Endothelial cell of umbilical vein (primary cell): ENCODE results near the gene SCP2. TPM values are rescaled to one million over a fixed set of nuclear protein-coding genes. Genes with fewer than 3 reads are reported as not detected.

Experiments
- BruUV-seq: library from RNA; stranded (reverse); fragments of 400-500 nt; replicated peaks from 2 replicates; lab custom pipeline; 2021; lab: Mats Ljungman, UMichigan
- CTCF ChIA-PET: fragments of 300-600, 350-600 bp; sonication (Branson Sonifier 250); formaldehyde crosslinking; loops from one replicate; lab custom pipeline; 2021; ENCODE audit warnings: antibody characterized with exemption, inconsistent platforms; lab: Charles Lee
- POLR2A ChIA-PET: fragments of 300-600, 350-600 bp; sonication (Branson Sonifier 250); formaldehyde crosslinking; loops from one replicate; lab custom pipeline; 2021; ENCODE audit warnings: antibody characterized with exemption, inconsistent platforms; lab: Charles Lee
- DNase-seq: peaks from one replicate; pipeline ENCODE4 v3.0.0-alpha.2; 2011; ENCODE audit warnings: low read depth, low spot score
- FAIRE-seq: peaks from 2 replicates; lab custom pipeline; 2011; peaks lifted over from hg19 to GRCh38; lab: Jason Lieb, UNC
- H2AFZ ChIP-seq: 2 replicates; pipeline ENCODE4 v1.6.0; 2012; ENCODE audit warnings: low read depth, low read length, control low read depth, inconsistent platforms
- H3K27ac ChIP-seq: 2 replicates; pipeline ENCODE4 v1.5.1; 2011; ENCODE audit warnings: low read depth, mild to moderate bottlenecking, control low read depth, low read length, moderate library complexity; ENCODE audit not compliant: insufficient read depth
- H3K27me3 ChIP-seq, 2 experiments: 2 replicates each; pipeline versions ENCODE4 v1.6.0 to v1.6.1; 2011; ENCODE audit warnings: low read length in 2 of 2, mixed read lengths in 1 of 2; ENCODE audit not compliant: control insufficient read depth in 2 of 2, insufficient read depth in 2 of 2
- H3K36me3 ChIP-seq, 2 experiments: 2 replicates in 1 of 2; 3 replicates in 1 of 2; pipeline ENCODE4 v1.5.1; 2011; ENCODE audit warnings: low read length in 2 of 2, mild to moderate bottlenecking in 1 of 2, moderate library complexity in 1 of 2; ENCODE audit not compliant: control insufficient read depth in 2 of 2, insufficient read depth in 2 of 2; ENCODE audit errors: extremely low read depth in 1 of 2
- H3K4me1 ChIP-seq: 3 replicates; pipeline ENCODE4 v1.5.1; 2011; ENCODE audit warnings: mild to moderate bottlenecking, low read length; ENCODE audit not compliant: control insufficient read depth, insufficient read depth; ENCODE audit errors: extremely low read depth
- H3K4me2 ChIP-seq: 2 replicates; pipeline ENCODE4 v1.6.1; 2011; ENCODE audit warnings: low read length, control low read depth, mixed read lengths; ENCODE audit not compliant: insufficient read depth
- H3K4me3 ChIP-seq, 3 experiments: fragments of 200-600 bp in 1 of 3; sonication (generic), shearing (Covaris generic) in 1 of 3; replicated peaks in 1 of 3; 2 replicates each; pipeline ENCODE4 v1.5.1; 2011 to 2016; ENCODE audit warnings: control low read depth in 3 of 3, low read length in 3 of 3, mild to moderate bottlenecking in 2 of 3, inconsistent platforms in 1 of 3, low read depth in 1 of 3, moderate library complexity in 1 of 3; ENCODE audit not compliant: insufficient read depth in 1 of 3
- H3K79me2 ChIP-seq: 2 replicates; pipeline ENCODE4 v1.6.0; 2012; ENCODE audit warnings: low read length, inconsistent platforms; ENCODE audit not compliant: control insufficient read depth, insufficient read depth
- H3K9ac ChIP-seq: replicated peaks from 2 replicates; pipeline ENCODE3; 2011; ENCODE audit warnings: low read length, control low read depth; ENCODE audit not compliant: insufficient read depth; ENCODE audit errors: extremely low read depth
- H3K9me1 ChIP-seq: replicated peaks from 3 replicates; pipeline ENCODE4 v1.6.0; 2011; ENCODE audit warnings: mild to moderate bottlenecking, low read length; ENCODE audit not compliant: control insufficient read depth, insufficient read depth; ENCODE audit errors: extremely low read depth
- H3K9me3 ChIP-seq: replicated peaks from 2 replicates; pipeline ENCODE4 v1.5.1; 2012; ENCODE audit warnings: low read length, inconsistent platforms; ENCODE audit not compliant: control insufficient read depth, insufficient read depth
- H4K20me1 ChIP-seq: replicated peaks from 2 replicates; pipeline ENCODE3; 2011; ENCODE audit warnings: mild to moderate bottlenecking, low read length; ENCODE audit not compliant: control insufficient read depth, insufficient read depth; ENCODE audit errors: extremely low read depth
- CTCF ChIP-seq, 2 donors: IDR thresholded peaks; 1 replicate in 1 of 2; 2 replicates in 1 of 2; pipeline ENCODE4 v1.5.1; 2011; ENCODE audit warnings: low read length in 2 of 2, mild to moderate bottlenecking in 2 of 2, moderate library complexity in 2 of 2, control low read depth in 1 of 2, inconsistent platforms in 1 of 2, low read depth in 1 of 2; ENCODE audit not compliant: insufficient read depth in 1 of 2; ENCODE audit errors: extremely low read depth in 1 of 2
- EZH2 ChIP-seq: IDR thresholded peaks from 2 replicates; pipeline ENCODE4 v1.6.1; 2012; ENCODE audit warnings: borderline replicate concordance, low read depth, mild to moderate bottlenecking, moderate library complexity, low read length, inconsistent platforms; ENCODE audit not compliant: severe bottlenecking
- FOS ChIP-seq: IDR thresholded peaks from 2 replicates; pipeline ENCODE4 v1.6.1; 2011; ENCODE audit warnings: mild to moderate bottlenecking, low read length, moderate library complexity, borderline replicate concordance; ENCODE audit not compliant: insufficient read depth
- GATA2 ChIP-seq: IDR thresholded peaks from 2 replicates; pipeline ENCODE4 v1.7.0; 2011; ENCODE audit warnings: low read depth, mild to moderate bottlenecking, moderate library complexity, mixed read lengths, low read length; ENCODE audit not compliant: insufficient read length, insufficient read depth
- JUN ChIP-seq: IDR thresholded peaks from 2 replicates; pipeline ENCODE4 v1.6.1; 2011; ENCODE audit warnings: borderline replicate concordance, low read depth; ENCODE audit not compliant: insufficient read length, insufficient read depth
- MAX ChIP-seq: IDR thresholded peaks from 2 replicates; pipeline ENCODE4 v1.6.1; 2011; ENCODE audit not compliant: insufficient read depth, insufficient read length
- MYC ChIP-seq: IDR thresholded peaks from one replicate; pipeline ENCODE4 v1.6.1; 2011; ENCODE audit warnings: mild to moderate bottlenecking, low read depth, low read length
- POLR2A ChIP-seq: IDR thresholded peaks from 2 replicates; pipeline ENCODE4 v1.6.1; 2012; ENCODE audit warnings: low read depth, mild to moderate bottlenecking, control low read depth, low read length
- POLR2AphosphoS5 ChIP-seq: IDR thresholded peaks from 2 replicates; pipeline ENCODE4 v1.6.1; 2012; ENCODE audit warnings: low read depth, mild to moderate bottlenecking, control low read depth, low read length, moderate library complexity; ENCODE audit not compliant: insufficient read depth
- dilution Hi-C: fragments of 300-500 bp; cut with MboI; formaldehyde crosslinking; loops from one replicate; pipeline ENCODE4 v1.15.0; 2019; ENCODE audit warnings: low sequenced_read_pairs; ENCODE audit not compliant: extremely low pct_ligation_motif_present
- intact Hi-C: fragments of 100-400 bp; cut with micrococcal nuclease; formaldehyde crosslinking; loops from one replicate; pipeline ENCODE4 v1.10.0; 2022
- polyA plus RNA-seq, 4 experiments: library from polyadenylated mRNA; depleted of rRNA in 3 of 4; stranded (reverse) in 3 of 4; unstranded in 1 of 4; fragments of >200 nt; gene quantifications; 2 replicates each; pipeline versions ENCODE4 v1.2.1 to v1.2.3, GENCODE V29; 2011 to 2012; ENCODE audit warnings: missing spikeins in 1 of 4
- total RNA-seq: library from RNA; stranded (reverse); gene quantifications from 2 replicates; pipeline ENCODE4 v1.2.3, GENCODE V29; 2021

Gene SCP2
- total and polyA plus RNA-seq, 2 donors (not counting 3 experiments of a cell fraction or from before 2014, with no cell fraction given): 42.4 to 92.7 TPM

GRCh38 chr1:53079251-53079650, 152.2 kb downstream of the SCP2 start:
- no peaks in the 10 kb centered on the region for H3K36me3 ChIP-seq
- intact Hi-C loops (no loop called here), dilution Hi-C loops (no loop called here)
- DNase-seq (no peak), FAIRE-seq (no peak)
- H3K79me2 ChIP-seq: no peaks in the 10 kb centered on the region
- no peaks in the 10 kb centered on the region for H3K9me3 ChIP-seq
- no peaks in the 10 kb centered on the region for H3K9me1 ChIP-seq
- no peak overlapping the region for H3K4me2 ChIP-seq
- CTCF ChIA-PET: no interaction called here
- no peaks in the 10 kb centered on the region for H3K27me3 ChIP-seq
- no peak overlapping the region for H2AFZ ChIP-seq
- no peaks in the 10 kb centered on the region for H4K20me1 ChIP-seq
- TF ChIP-seq JUN (no peak), MYC (no peak), EZH2 (no peak), CTCF (IDR thresholded peaks at IDR 0.05; ENCODE audit: extremely low read depth in 1 of 2, insufficient read depth in 1 of 2, low read depth in 1 of 2, low read length in 2 of 2) (no peak), MAX (no peak), POLR2A (no peak), GATA2 (no peak), FOS (no peak), POLR2AphosphoS5 (no peak)
- H3K27ac ChIP-seq: no peak overlapping the region
- POLR2A ChIA-PET: no interaction called here
- BruUV-seq: no TSS peak
- no peak overlapping the region for H3K4me3 ChIP-seq
- H3K4me1 ChIP-seq: no peaks in the 10 kb centered on the region
- H3K9ac ChIP-seq: no peak overlapping the region
